Natural killer cell treated with Interleukin-12 subunit alpha and Interleukin-12 subunit beta and Interleukin-15 and Interleukin-18, amount 100 ng/mL, for 72 hours (primary cell): Measurements from ENCODE around the gene DPRX. TPM values are rescaled to one million over a fixed set of nuclear protein-coding genes. Genes with fewer than 3 reads are reported as not detected.
A peak's percentile ranks its signal among the peaks of the same experiment; 100 is the strongest.

ENCODE experiments used
- ATAC-seq, 2 donors: fragments of 150-1000 bp; cut with Tn5 transposase in 1 of 2; sonication (Bioruptor Pico), chemical (Tn5 transposase) in 1 of 2; 2 replicates each; pipeline ENCODE4 v1.10.0; 2021
- DNase-seq: peaks from one replicate; pipeline ENCODE4 v3.0.0; 2022; ENCODE audit warnings: low spot score
- H3K27ac Mint-ChIP-seq, 2 donors: 1 replicate in 1 of 2; 2 replicates in 1 of 2; pipeline ENCODE4 v1.8.0; 2022; ENCODE audit warnings: mixed read lengths in 2 of 2, mild to moderate bottlenecking in 1 of 2, moderate library complexity in 1 of 2
- H3K27me3 Mint-ChIP-seq, 2 donors: 1 replicate in 1 of 2; 2 replicates in 1 of 2; pipeline ENCODE4 v1.8.0; 2022; ENCODE audit warnings: mixed read lengths in 2 of 2
- H3K36me3 Mint-ChIP-seq: one replicate; pipeline ENCODE4 v1.8.0; 2022; ENCODE audit warnings: mixed read lengths
- H3K4me1 Mint-ChIP-seq, 2 donors: 1 replicate in 1 of 2; 2 replicates in 1 of 2; pipeline ENCODE4 v1.8.0; 2022; ENCODE audit warnings: low read depth in 2 of 2, mixed read lengths in 2 of 2, mild to moderate bottlenecking in 1 of 2
- H3K4me3 Mint-ChIP-seq: one replicate; pipeline ENCODE4 v1.8.0; 2022; ENCODE audit warnings: mixed read lengths
- H3K9me3 Mint-ChIP-seq: 2 replicates; pipeline ENCODE4 v1.8.0; 2022; ENCODE audit warnings: mixed read lengths
- total RNA-seq, 2 donors: library from RNA; stranded (reverse); gene quantifications; one replicate each; pipeline ENCODE4 v1.2.3, GENCODE V29; 2022

The DPRX gene
- total RNA-seq = not detected

GRCh38 chr19:53631949-53632407, at the start of gene DPRX:
DPRX (plus strand) TSS chr19:53631999; CDS start chr19:53632107, 108 bp downstream.
- no peak for ATAC-seq
- Mint-ChIP-seq H3K36me3 (no peaks in the 10 kb centered on the region), H3K9me3 (no peaks in the 10 kb centered on the region), H3K4me3 (no peak within 1 kb of the TSS), H3K4me1 (no peaks in the 10 kb centered on the region), H3K27ac (no peak within 1 kb of the TSS), H3K27me3 (peaks cover 0 to 2% of the 10 kb centered on the region in 2 donors)
- no peak for DNase-seq

GRCh38 chr19:53583181-53583580, 48.6 kb upstream of the DPRX start:
- Mint-ChIP-seq H3K27me3 (no peaks in the 10 kb centered on the region), H3K4me3 (no peak overlapping the region), H3K27ac (no peak overlapping the region), H3K36me3 (peaks cover 9% of the 10 kb centered on the region), H3K4me1 (no peaks in the 10 kb centered on the region), H3K9me3 (peaks cover 10% of the 10 kb centered on the region)
- ATAC-seq = no peak
- DNase-seq = no peak

- DNase-seq (no peak), ATAC-seq (no peak)
- peaks cover 1% of the 10 kb centered on the region for H3K9me3 Mint-ChIP-seq
- H3K4me1 Mint-ChIP-seq = no peaks in the 10 kb centered on the region
- H3K27ac Mint-ChIP-seq = no peak overlapping the region
- H3K4me3 Mint-ChIP-seq = no peak overlapping the region
- H3K36me3 Mint-ChIP-seq = no peaks in the 10 kb centered on the region
- H3K27me3 Mint-ChIP-seq = no peaks in the 10 kb centered on the region
Measured at GRCh38 chr19:53586277-53586691, 45.5 kb upstream of the DPRX start.

DNA sequence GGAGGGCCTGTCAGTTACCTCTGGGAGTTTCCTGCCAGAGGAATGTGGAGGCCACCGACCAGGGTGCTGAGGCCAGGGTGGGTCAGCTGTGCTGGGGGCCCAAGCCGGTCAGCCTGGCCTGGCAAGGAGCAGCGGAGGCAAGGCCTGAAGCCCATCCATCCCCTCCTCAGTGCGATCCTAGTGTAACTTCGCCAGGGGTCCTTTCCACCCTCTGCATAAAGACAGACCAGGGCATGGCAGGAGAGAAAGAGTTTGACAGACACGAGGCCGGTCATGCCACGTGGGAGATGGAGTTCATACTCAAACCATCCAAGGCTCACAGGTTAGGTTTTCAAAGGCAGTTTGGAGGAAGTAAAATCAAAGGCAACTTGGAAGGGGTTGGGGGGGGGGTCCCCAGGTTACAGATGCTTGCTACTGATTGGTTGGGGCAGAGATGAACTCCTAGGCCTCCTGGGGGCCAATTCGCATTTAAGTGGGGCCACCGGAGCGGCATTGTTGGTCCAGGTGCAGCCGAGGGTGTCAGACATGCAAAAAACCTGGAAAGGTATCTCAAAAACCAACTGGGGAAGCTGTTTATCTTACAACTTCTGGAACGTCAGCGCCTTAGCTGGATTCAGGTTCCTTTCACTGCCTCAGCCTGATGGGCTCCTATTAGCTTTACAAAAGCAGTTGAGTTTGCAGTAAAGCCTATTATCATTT, 36.8 kb upstream of the DPRX start:
- no peaks in the 10 kb centered on the region for H3K9me3 Mint-ChIP-seq
- no peaks in the 10 kb centered on the region for H3K36me3 Mint-ChIP-seq
- no peak overlapping the region for H3K27ac Mint-ChIP-seq
- DNase-seq (no peak), ATAC-seq (peak in 1 of 2 donors; percentile 24)
- H3K4me3 Mint-ChIP-seq = no peak overlapping the region
- no peaks in the 10 kb centered on the region for H3K4me1 Mint-ChIP-seq
- no peaks in the 10 kb centered on the region for H3K27me3 Mint-ChIP-seq

- H3K4me1 Mint-ChIP-seq = no peaks in the 10 kb centered on the region
- no peak for DNase-seq
Measured at GRCh38 chr19:53595510-53595867, 36.3 kb upstream of the DPRX start.

DNA sequence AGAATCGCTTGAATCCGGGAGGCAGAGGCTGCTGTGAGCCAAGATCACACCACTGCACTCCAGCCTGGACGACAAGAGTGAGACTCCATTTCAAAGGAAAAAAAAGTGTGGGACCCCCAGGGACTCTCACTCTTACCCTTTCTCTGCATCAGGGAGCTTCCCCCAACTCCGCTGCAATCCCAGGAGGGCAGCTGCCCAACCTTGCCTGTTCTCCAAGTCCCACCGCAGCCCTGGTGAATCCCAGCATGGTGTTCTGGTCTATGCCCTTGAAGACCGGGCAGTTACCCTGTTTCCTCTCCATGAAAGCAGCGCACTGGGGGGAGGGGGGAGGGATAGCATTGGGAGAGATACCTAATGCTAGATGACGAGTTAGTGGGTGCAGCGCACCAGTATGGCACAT, 35.7 kb upstream of the DPRX start:
- H3K27ac Mint-ChIP-seq = no peak overlapping the region
- ATAC-seq (no peak), DNase-seq (no peak)
- no peaks in the 10 kb centered on the region for H3K27me3 Mint-ChIP-seq
- H3K4me1 Mint-ChIP-seq = no peaks in the 10 kb centered on the region
- H3K4me3 Mint-ChIP-seq = no peak overlapping the region
- no peaks in the 10 kb centered on the region for H3K36me3 Mint-ChIP-seq
- H3K9me3 Mint-ChIP-seq = no peaks in the 10 kb centered on the region

More at GRCh38 chr19:53595510-53595867, 36.3 kb upstream of the DPRX start:
- H3K9me3 Mint-ChIP-seq = no peaks in the 10 kb centered on the region
- no peak overlapping the region for H3K4me3 Mint-ChIP-seq
- ATAC-seq = no peak
- no peak overlapping the region for H3K27ac Mint-ChIP-seq
- H3K27me3 Mint-ChIP-seq = no peaks in the 10 kb centered on the region
- H3K36me3 Mint-ChIP-seq = no peaks in the 10 kb centered on the region

DNA sequence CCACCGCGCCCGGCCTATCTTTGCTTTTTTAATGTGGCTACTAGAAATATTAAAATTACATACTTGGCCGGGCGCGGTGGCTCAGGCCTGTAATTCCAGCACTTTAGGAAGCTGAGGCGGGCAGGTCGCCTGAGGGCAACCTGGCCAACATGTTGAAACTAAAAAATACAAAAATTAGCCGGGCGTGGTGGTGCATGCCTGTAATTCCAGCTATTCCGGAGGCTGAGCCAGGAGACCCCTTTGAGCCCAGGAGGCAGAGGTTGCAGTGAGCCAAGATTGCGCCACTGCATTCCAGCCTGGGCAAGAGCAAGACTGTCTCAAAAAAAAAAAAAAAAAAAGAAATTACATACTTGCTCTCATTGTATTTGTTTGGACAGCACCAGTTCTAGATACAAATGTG, 34.8 kb upstream of the DPRX start:
- H3K9me3 Mint-ChIP-seq = no peaks in the 10 kb centered on the region
- no peak for DNase-seq
- ATAC-seq = no peak
- no peaks in the 10 kb centered on the region for H3K4me1 Mint-ChIP-seq
- no peak overlapping the region for H3K27ac Mint-ChIP-seq
- peaks cover 0 to 2% of the 10 kb centered on the region in 2 donors for H3K27me3 Mint-ChIP-seq
- H3K36me3 Mint-ChIP-seq = no peaks in the 10 kb centered on the region
- no peak overlapping the region for H3K4me3 Mint-ChIP-seq

- no peak overlapping the region for H3K4me3 Mint-ChIP-seq
- no peak for ATAC-seq
- no peak overlapping the region for H3K27ac Mint-ChIP-seq
- H3K27me3 Mint-ChIP-seq = peaks cover 0 to 2% of the 10 kb centered on the region in 2 donors
- no peaks in the 10 kb centered on the region for H3K4me1 Mint-ChIP-seq
- DNase-seq = no peak
- H3K36me3 Mint-ChIP-seq = no peaks in the 10 kb centered on the region
- no peaks in the 10 kb centered on the region for H3K9me3 Mint-ChIP-seq
Measured at GRCh38 chr19:53598361-53598760, 33.4 kb upstream of the DPRX start.

- no peak overlapping the region for H3K27ac Mint-ChIP-seq
- DNase-seq = no peak
- H3K4me1 Mint-ChIP-seq = no peaks in the 10 kb centered on the region
- no peak overlapping the region for H3K4me3 Mint-ChIP-seq
- no peaks in the 10 kb centered on the region for H3K9me3 Mint-ChIP-seq
- no peaks in the 10 kb centered on the region for H3K36me3 Mint-ChIP-seq
- no peak for ATAC-seq
- peaks cover 0 to 2% of the 10 kb centered on the region in 2 donors for H3K27me3 Mint-ChIP-seq
Measured at GRCh38 chr19:53600217-53600616, 31.6 kb upstream of the DPRX start.

DNA sequence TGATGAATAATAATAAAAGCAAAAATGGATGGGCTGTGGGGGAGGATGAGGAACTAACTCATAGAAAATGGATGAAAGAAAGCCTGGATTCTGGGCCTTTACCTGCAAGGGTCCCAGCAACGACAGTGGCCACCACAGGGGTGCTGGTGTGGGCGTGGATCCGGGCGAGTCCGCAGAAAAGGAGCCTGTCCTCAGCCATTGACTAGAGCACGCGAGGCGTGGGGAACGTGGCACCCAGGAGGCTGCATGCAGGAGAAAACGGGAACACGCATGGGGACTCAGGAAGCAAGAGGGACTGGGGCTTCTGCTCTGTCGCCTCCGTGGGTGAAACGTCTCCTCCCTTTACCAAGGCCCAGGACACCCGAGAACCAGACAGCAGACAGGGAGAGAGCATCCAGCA, 25.8 kb upstream of the DPRX start:
- Mint-ChIP-seq H3K9me3 (no peaks in the 10 kb centered on the region), H3K4me1 (no peaks in the 10 kb centered on the region), H3K27ac (no peak overlapping the region)

DNA sequence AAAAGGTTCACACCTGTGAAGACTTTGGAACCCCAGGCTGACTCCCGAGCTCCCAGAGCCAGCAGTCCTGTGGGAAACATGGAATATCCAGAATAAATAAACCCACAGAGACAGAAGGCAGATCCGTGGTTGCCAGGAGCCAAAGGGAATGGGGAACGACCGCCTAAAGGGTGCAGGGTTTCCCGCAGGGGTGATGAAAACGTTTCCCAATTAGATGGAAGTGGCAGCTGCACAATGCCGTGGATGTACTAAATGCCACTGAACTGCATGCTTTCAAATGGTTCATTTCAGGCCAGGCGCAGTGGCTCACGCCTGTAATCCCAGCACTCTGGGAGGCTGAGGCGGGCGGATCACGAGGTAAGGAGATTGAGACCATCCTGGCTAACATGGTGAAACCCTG, 23.4 kb upstream of the DPRX start:
- DNase-seq (no peak), ATAC-seq (no peak)
- no peaks in the 10 kb centered on the region for H3K4me1 Mint-ChIP-seq
- H3K27me3 Mint-ChIP-seq = no peaks in the 10 kb centered on the region
- no peaks in the 10 kb centered on the region for H3K36me3 Mint-ChIP-seq
- H3K9me3 Mint-ChIP-seq = no peaks in the 10 kb centered on the region
- no peak overlapping the region for H3K4me3 Mint-ChIP-seq
- H3K27ac Mint-ChIP-seq = no peak overlapping the region

More for the DNA sequence above, 25.8 kb upstream of the DPRX start:
- DNase-seq (no peak), ATAC-seq (no peak)
- Mint-ChIP-seq H3K4me3 (no peak overlapping the region), H3K36me3 (no peaks in the 10 kb centered on the region), H3K27me3 (peaks cover 0 to 2% of the 10 kb centered on the region in 2 donors)

- ATAC-seq = no peak
- H3K9me3 Mint-ChIP-seq = no peaks in the 10 kb centered on the region
- DNase-seq = no peak
- H3K4me3 Mint-ChIP-seq = no peak overlapping the region
- H3K27me3 Mint-ChIP-seq = no peaks in the 10 kb centered on the region
- no peaks in the 10 kb centered on the region for H3K36me3 Mint-ChIP-seq
- H3K27ac Mint-ChIP-seq = no peak overlapping the region
- H3K4me1 Mint-ChIP-seq = no peaks in the 10 kb centered on the region
Measured at GRCh38 chr19:53612762-53613526, 18.9 kb upstream of the DPRX start.

GRCh38 chr19:53621885-53622740, 9.7 kb upstream of the DPRX start:
- Mint-ChIP-seq H3K4me1 (no peaks in the 10 kb centered on the region), H3K4me3 (no peak overlapping the region), H3K27me3 (peaks cover 0 to 5% of the 10 kb centered on the region in 2 donors), H3K27ac (no peak overlapping the region), H3K36me3 (no peaks in the 10 kb centered on the region), H3K9me3 (no peaks in the 10 kb centered on the region)
- DNase-seq = no peak
- no peak for ATAC-seq
